Stomach smooth muscle (tissue), 2 donors: ENCODE measurements around the gene ALK.

Experiments
- H3K27ac ChIP-seq: one replicate; pipeline ENCODE4 v1.7.0; 2013; ENCODE audit warnings: mild to moderate bottlenecking, low read length, inconsistent platforms
- H3K27me3 ChIP-seq, 2 donors: one replicate each; pipeline ENCODE4 v1.7.0; 2013; ENCODE audit warnings: low read length in 2 of 2; ENCODE audit not compliant: insufficient read depth in 2 of 2, control insufficient read depth in 1 of 2
- H3K36me3 ChIP-seq, 2 donors: one replicate each; pipeline ENCODE4 v1.7.0; 2013; ENCODE audit warnings: low read length in 2 of 2; ENCODE audit not compliant: control insufficient read depth in 2 of 2, insufficient read depth in 2 of 2
- H3K4me1 ChIP-seq: one replicate; pipeline ENCODE4 v1.7.0; 2013; ENCODE audit warnings: low read length; ENCODE audit not compliant: control insufficient read depth, insufficient read depth
- H3K4me3 ChIP-seq, 2 donors: one replicate each; pipeline ENCODE4 v1.7.0; 2013; ENCODE audit warnings: low read length in 2 of 2
- H3K9ac ChIP-seq, 2 donors: one replicate each; pipeline ENCODE4 v1.7.0; 2013; ENCODE audit warnings: low read length in 2 of 2, mild to moderate bottlenecking in 1 of 2
- H3K9me3 ChIP-seq, 2 donors: one replicate each; pipeline ENCODE4 v1.7.0; 2013; ENCODE audit warnings: low read length in 2 of 2; ENCODE audit not compliant: control insufficient read depth in 2 of 2
- donor health status: healthy.
- donor health status: Pancreatic carcinoma.

ALK gene

DNA sequence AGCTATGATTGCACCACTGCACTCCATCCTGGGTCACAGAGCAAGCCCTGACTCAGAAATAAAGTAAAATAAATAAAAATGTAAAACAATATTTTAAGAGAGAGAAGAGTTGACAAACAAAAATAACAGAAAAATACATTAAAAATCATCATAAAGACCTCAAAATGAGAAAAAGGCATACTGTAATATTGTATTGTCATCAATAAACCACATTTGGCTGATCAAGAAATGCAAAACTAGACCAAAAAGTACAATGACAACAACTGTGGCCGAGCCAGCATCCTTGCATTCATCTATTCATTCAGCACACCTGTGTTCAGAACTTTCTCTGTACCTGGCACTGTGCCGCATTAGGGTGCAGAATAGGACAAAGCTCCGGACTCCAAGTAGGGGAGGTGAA is 121.8 kb downstream of the ALK start:
- no peaks in the 10 kb centered on the region for H3K9me3 ChIP-seq
- peaks cover 0 to 4% of the 10 kb centered on the region in 2 donors for H3K27me3 ChIP-seq
- H3K4me3 ChIP-seq: no peak overlapping the region
- no peaks in the 10 kb centered on the region for H3K4me1 ChIP-seq
- H3K36me3 ChIP-seq: no peaks in the 10 kb centered on the region
- no peak overlapping the region for H3K9ac ChIP-seq
- H3K27ac ChIP-seq: no peak overlapping the region

DNA sequence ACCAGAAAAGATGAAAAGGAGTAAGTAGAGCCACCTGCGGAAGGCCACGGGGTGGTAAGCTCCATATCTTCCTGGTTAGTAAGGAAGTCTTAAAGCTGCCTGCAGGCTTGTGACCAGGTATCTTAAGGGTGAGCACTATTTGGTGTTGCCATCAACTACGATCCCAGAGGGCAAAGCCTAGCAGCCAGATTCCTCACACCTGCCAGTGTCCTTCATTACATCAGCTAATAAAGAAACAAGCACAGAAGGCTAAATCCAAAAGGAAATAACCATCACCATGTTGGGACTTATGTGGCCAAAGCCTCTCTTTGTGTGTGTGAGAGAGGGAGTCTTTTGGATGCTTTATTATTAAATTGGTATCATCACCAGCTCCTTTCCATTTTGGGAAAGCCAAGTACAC is 123.5 kb downstream of the ALK start:
- Histone ChIP-seq H3K9ac (no peak overlapping the region), H3K27me3 (peaks cover 0 to 4% of the 10 kb centered on the region in 2 donors), H3K4me1 (no peaks in the 10 kb centered on the region), H3K36me3 (no peaks in the 10 kb centered on the region), H3K4me3 (no peak overlapping the region), H3K9me3 (no peaks in the 10 kb centered on the region), H3K27ac (no peak overlapping the region)

DNA sequence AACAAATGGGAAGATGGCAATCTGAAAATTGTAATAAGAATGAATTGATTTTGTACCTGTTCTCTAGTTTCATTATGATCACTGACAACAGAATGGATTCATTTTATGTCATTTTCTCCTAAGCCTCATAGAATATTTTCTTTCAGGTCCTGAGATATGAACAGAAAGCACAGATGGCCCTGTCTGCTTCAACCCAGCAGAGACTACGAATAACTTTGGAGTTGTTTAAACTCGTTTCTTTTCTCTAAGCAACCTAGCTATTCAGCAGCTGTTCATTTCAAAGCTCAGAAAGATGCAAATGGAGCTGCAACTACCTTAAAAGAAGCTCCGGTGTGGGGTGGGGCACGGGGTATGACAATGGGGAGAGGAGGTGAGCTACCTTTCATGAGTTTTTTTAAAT is 124.9 kb downstream of the ALK start:
- Histone ChIP-seq H3K9ac (no peak overlapping the region), H3K4me1 (no peaks in the 10 kb centered on the region), H3K27ac (no peak overlapping the region), H3K9me3 (no peaks in the 10 kb centered on the region), H3K36me3 (no peaks in the 10 kb centered on the region), H3K4me3 (no peak overlapping the region), H3K27me3 (peaks cover 0 to 4% of the 10 kb centered on the region in 2 donors)

DNA sequence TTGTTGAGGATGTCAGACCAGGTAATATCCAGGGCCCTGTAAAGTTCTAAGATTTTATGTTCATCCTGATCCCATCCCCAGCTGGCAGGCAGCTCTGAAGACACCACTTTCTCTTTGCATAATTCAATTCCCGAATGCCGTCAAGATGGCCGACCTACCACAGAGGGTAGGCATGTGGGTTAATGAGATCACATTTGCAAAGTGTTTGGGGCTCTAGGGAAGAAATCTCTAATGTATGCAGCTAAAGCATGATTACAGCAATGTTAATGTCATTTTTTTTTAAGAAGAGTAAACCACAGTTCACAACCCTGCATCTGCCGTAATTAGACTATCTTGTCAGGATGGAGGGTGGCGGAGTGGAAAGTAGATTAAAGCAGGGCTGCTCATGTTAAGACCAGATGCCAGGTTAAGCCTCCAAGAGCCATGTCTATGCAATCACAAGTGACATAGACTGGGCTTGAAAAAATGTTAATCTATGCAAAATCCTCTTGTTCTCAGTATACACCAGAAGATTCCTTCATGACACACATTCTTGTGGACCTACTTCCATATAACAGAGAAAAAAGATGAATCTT is 131.4 kb downstream of the ALK start:
- no peak overlapping the region for H3K4me3 ChIP-seq
- H3K4me1 ChIP-seq: no peaks in the 10 kb centered on the region
- no peaks in the 10 kb centered on the region for H3K9me3 ChIP-seq
- H3K9ac ChIP-seq: no peak overlapping the region
- no peak overlapping the region for H3K27ac ChIP-seq
- no peaks in the 10 kb centered on the region for H3K36me3 ChIP-seq
- H3K27me3 ChIP-seq: no peaks in the 10 kb centered on the region

DNA sequence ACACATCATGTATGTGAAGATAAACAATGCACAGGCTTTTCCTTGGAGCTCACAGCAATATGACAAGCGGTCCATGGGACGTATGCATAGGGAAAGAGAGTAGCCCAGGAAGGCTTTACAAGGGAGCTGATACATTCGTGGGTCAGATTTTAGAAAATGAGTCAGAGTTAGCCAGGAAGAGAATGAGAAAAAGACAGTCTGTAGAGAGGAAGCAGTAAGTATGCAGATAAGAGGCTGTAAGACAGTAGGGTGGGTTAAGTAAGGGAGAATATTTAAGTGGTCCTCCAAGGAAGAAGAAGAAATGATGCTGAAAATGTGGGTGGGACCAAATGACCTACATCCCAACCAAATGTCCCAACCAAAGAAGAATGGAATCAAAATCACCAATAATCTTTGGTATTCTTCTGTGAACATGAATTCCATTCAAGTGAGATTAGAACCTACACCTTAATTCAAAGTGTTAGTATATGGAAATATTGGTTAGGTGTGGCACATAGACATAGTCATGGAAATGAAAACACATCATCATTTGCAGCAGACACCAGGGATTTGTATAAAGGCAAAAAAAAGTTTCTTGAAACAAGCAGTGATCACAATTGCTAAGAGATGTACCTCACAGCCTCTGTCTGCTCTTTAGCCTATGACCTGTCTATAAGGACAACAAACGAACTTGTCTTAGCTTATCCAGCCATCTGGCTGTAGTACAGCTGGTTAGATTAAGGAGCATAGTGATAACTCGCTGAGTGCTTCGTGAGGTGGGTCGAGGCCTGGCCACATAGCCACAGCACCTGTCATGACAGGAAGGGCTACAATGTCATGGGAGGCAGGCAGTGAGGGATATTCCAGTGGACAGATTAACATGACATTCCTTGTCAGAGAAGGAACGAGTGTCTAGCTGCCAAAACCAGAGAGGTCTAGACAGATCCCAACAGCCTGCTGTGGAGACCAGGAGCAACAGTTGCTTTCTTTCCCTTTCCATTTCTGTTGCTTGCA is 133.6 kb downstream of the ALK start:
- no peaks in the 10 kb centered on the region for H3K4me1 ChIP-seq
- H3K4me3 ChIP-seq: no peak overlapping the region
- H3K27me3 ChIP-seq: no peaks in the 10 kb centered on the region
- no peak overlapping the region for H3K27ac ChIP-seq
- no peaks in the 10 kb centered on the region for H3K36me3 ChIP-seq
- H3K9me3 ChIP-seq: no peaks in the 10 kb centered on the region
- no peak overlapping the region for H3K9ac ChIP-seq

DNA sequence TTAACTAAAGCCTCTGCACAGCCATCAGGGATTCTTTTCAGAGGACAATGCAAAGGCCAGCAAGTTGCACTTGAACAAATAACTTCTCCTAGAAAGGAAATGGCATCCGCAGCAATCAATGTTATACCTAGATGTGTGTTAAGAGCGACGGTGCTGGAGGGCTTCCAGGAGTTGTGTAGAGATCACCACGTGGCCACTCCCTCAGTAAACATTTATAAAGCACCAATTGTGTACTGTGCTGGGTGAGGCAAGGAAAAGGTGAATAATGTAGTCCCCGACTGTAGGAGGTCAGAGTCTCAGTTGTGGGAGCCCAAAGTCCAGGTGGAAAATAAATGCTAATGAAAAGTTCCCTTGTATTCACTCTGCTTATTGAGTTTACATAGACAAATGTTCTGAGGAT is 135.0 kb downstream of the ALK start:
- Histone ChIP-seq H3K27ac (no peak overlapping the region), H3K9me3 (no peaks in the 10 kb centered on the region), H3K27me3 (peaks cover 0 to 2% of the 10 kb centered on the region in 2 donors), H3K36me3 (no peaks in the 10 kb centered on the region), H3K9ac (no peak overlapping the region), H3K4me1 (no peaks in the 10 kb centered on the region), H3K4me3 (no peak overlapping the region)

DNA sequence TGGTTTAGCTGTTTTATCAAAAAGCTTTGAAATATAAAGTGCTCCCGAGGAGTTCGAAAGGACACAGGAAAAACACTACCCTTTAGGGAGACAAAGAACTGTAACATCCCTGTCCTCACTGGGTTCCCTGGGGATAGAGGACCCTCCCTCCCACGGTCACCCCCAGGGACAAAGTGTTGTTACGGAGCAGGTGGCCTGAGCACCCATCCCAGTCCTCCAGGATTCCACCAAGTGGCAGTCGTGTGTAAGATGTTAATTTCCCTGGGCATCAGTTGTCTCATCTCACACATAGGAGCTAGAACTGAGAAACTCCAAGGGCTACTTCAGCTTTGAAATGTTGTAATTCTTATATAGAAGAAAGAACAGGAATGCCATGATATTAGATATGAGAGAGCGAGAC is 137.7 kb downstream of the ALK start:
- no peaks in the 10 kb centered on the region for H3K4me1 ChIP-seq
- no peak overlapping the region for H3K4me3 ChIP-seq

DNA sequence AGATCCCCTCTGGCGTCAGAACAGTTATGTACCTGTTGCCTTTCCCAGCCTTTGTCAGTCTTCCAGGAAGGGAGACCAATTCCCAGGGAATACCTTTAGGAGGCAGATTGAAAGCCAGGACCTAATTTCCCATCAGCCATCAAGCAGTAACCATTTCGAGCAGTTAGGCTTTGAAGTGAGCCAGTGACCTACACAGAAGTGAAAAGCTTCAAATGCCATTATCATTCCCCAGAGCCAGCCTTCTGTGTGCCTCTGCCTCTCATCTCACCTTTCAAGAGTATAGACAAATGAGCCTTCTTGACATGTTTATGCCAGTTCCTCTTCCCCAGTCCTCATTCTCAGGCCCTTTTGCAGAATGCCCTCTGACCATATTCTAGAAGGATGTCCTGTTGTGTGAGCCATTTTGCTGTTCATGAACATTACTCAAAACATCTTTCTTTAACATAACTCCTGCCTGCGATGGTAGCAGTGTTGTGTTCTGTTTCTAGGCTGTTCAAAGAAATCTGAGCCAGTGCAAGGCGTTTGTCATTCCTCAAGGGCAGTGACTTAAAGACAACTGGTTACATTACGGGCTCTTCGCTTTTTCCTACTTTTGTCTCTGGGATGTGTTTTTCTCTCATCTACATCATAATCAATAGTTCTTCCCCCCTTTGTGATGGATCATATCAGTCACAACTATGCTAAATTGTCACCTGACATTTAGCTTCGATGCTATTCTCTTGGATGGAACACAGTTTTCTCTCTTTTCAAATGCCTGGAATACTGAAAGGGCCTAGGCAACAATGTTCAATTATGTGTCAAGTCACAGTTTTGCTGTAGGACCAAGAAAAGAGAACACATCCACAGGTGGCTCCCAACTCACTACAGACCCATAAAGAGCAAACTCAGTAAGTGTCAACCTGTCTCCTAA is 138.6 kb downstream of the ALK start:
- Histone ChIP-seq H3K36me3 (no peaks in the 10 kb centered on the region), H3K4me3 (no peak overlapping the region), H3K9ac (no peak overlapping the region), H3K27ac (no peak overlapping the region), H3K9me3 (peaks cover 0 to 2% of the 10 kb centered on the region in 2 donors), H3K4me1 (no peaks in the 10 kb centered on the region), H3K27me3 (peaks cover 0 to 2% of the 10 kb centered on the region in 2 donors)

More for the DNA sequence above, 137.7 kb downstream of the ALK start:
- H3K27me3 ChIP-seq: peaks cover 0 to 2% of the 10 kb centered on the region in 2 donors
- H3K27ac ChIP-seq: no peak overlapping the region
- no peaks in the 10 kb centered on the region for H3K36me3 ChIP-seq
- no peak overlapping the region for H3K9ac ChIP-seq
- H3K9me3 ChIP-seq: no peaks in the 10 kb centered on the region

DNA sequence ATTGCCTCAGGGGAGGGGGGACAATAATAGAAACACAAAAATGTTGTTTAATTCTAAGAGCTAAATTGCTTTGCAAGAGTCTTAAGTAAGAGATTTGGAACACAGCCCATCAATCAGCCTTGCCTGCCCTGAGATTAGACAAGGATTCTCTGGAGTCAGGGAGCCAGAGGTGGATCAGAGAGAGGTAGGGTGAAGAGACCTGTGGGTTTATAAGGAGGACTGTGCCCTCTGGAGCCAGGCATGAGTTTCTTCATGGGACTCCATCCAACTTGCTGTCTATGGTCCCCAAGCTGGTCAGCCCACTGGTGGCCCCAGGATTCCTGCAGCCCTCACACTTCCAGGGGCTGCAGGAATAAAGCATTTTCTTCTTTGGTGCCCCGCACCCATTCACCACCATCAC is 139.3 kb downstream of the ALK start:
- peaks cover 0 to 2% of the 10 kb centered on the region in 2 donors for H3K27me3 ChIP-seq
- H3K9ac ChIP-seq: no peak overlapping the region
- H3K27ac ChIP-seq: no peak overlapping the region
- H3K36me3 ChIP-seq: no peaks in the 10 kb centered on the region
- no peak overlapping the region for H3K4me3 ChIP-seq
- no peaks in the 10 kb centered on the region for H3K4me1 ChIP-seq
- H3K9me3 ChIP-seq: peaks cover 0 to 2% of the 10 kb centered on the region in 2 donors

DNA sequence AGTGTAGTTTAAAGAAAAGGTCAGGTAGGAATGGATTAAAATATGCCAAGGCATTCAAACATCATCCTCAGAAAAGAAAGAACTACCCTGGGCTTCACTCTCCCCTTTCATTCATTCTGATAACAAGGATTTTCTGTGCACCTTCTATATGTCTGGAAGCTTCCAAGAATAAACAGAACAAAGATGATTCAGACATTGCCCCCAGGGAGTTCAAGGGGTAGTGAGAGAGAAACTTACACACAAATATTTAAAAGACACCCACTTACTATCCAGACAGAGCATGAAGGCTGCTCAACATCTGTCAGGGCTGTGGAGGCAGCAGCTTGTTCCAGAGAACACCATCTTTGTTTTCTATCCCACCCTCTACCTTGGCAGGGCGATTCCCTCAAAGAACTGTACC is 140.5 kb downstream of the ALK start:
- Histone ChIP-seq H3K36me3 (no peaks in the 10 kb centered on the region), H3K4me3 (no peak overlapping the region), H3K27ac (no peak overlapping the region), H3K27me3 (peaks cover 0 to 2% of the 10 kb centered on the region in 2 donors), H3K9ac (no peak overlapping the region), H3K4me1 (no peaks in the 10 kb centered on the region), H3K9me3 (peaks cover 0 to 2% of the 10 kb centered on the region in 2 donors)
